Sciatic nerve (tissue), 2 donors: ENCODE results near the gene LMBRD1. TPM values are rescaled to one million over a fixed set of nuclear protein-coding genes. Genes with fewer than 3 reads are reported as not detected.
"Not testable (repeated sequence)": the region's sequence is repeated elsewhere in the genome, so short reads cannot be mapped to it uniquely, and the experiment has no call there.

ENCODE experiments used
- ATAC-seq: fragments of 200-7000 bp; cut with Tn5 transposase; one replicate; pipeline ENCODE4 v1.9.1; 2020; ENCODE audit warnings: mild to moderate bottlenecking, moderate library complexity
- DNase-seq: peaks from one replicate; pipeline ENCODE4 v3.0.0-alpha.2; 2020; ENCODE audit warnings: low spot score
- intact Hi-C: fragments of 100-400 bp; cut with DNase I; formaldehyde crosslinking; loops from one replicate; pipeline ENCODE4 v1.14.2; 2022
- total RNA-seq: library from RNA; stranded (reverse); fragmentation: NEBNext Ultra II Directional; extraction: Animal tissue kit (Norgen Biotek cat#: 25700); gene quantifications from one replicate; pipeline ENCODE4 v1.2.1, GENCODE V29; 2021
- donor health status: DM: no; HTN: no; CAD: no.
- donor health status: DM: no; HTN: no; CAD: no.

Gene LMBRD1
- 95.8 TPM for total RNA-seq

DNA sequence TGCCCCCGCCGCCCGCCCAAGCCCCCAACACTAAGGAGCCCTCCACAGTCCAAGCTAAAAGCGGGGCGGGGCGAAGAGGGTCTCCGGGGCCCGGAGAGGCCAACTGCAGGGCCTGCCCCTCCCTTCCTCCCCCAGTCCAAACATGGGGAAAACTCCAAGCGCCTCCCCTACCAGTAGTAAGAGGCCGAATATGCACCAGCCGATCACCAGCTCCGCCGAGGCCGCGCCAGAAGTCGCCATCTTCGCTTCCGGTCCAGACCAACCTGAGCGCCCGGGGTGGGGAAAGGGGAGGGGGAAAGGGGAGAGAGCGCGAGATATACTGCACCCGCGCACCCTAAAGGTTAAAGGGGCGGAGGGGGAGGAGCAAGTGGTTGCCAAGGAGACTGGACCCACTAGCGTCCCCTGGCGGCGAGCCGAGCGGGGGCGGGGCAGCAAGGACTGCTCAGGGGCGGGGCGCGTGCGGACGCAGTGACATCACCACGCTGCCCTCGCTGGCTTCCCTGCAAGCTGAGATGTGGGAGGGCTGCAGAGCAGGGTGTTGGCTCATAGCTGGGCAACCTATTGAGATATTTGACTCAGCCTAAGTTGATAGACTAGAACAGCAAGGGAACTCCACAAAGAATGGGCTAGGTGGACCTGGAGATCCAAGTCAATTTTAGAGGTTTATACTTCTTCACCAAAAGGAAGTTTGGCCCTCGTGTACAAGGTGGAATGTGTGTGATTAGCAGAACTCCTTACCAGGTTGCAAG is at the start of gene LMBRD1:
LMBRD1 (minus strand) TSS at position 369 of the 749 bp plus-strand sequence; CDS start at position 240, 129 bp downstream.
- peak; percentile 99 for DNase-seq
- intact Hi-C loops: no loop called here
- ATAC-seq: peak; percentile 98

DNA sequence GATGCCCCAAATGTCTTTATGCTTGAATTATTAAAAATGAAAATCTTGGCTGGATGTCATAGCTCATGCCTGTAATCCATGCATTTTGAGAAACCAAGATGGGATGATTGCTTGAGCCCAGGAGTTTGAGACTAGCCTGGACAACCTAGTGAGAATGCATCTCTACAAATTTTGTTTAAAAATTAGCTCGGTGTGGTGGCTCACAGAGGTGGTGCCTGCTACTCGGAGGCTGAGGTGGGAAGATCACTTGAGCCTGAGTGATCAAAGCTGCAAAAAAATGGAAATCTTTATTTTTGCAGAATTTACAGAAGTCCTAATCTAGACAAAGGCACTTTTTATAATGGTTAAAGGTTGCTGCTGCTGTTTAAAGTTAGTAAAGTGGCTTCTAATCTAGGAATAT is 49.5 kb upstream of the LMBRD1 start:
- intact Hi-C loops: no loop called here
- DNase-seq (no peak), ATAC-seq (no peak)

- intact Hi-C loops: no loop called here
- ATAC-seq (no peak), DNase-seq (no peak)
Observed at GRCh38 chr6:69843189-69843588, 46.4 kb upstream of the LMBRD1 start.

DNA sequence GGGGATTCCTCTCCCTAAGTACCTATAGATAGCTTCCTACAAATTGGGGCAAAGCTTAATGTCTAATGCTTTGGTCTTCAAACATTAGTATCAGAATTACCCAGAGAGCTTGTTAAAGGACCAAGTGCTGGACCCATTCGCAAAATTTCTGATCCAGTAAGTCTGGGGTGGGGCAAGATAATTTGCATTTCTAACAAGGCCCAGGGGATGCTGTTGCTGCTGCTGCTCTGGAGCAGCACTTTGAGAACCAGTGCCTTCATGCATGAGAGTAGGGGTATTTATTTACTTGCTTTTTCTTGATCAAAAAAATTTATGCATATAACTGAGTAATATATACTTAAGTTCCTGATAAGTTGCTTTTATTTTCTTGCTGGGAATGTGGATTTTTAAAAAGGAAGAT is 45.1 kb upstream of the LMBRD1 start:
- DNase-seq: no peak
- intact Hi-C loops: no loop called here
- ATAC-seq: no peak

DNA sequence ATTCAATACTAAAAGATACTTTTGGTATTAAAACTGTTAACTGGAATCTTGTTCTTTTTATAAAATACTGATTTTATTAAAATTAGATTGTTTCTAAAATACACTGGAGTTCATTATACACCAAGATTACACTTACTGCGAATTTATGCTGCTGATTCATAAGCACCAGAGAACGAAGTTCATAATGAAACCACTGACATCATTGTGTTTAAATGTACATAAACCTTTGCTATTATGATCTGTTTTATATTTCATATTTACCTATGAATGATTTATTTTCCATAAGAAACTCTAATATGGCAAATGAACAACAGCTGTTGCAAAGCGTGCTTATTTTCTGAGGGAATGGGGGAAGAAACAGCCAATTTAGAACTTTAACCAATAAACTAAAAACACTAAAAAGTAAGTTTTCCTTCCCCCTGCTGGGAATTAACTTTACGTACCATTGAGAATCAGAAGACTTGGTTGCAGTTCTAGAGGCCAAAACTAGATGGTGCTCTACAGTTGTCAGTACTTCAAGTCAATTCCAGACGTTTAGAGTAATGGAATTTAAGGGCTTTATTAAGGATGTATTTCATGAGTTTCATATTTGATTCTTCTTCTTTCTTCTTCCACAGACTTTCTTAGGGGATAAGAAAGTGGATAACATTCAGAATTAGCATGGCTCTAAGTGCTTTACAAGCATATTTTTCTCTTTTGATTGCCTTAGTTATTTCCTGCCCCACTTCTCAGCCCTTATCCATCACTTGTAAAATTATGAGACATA is 38.8 kb upstream of the LMBRD1 start:
- DNase-seq (no peak), ATAC-seq (no peak)
- intact Hi-C loops: no loop called here

- intact Hi-C loops: no loop called here
Observed at GRCh38 chr6:69832558-69832957, 35.7 kb upstream of the LMBRD1 start.

DNA sequence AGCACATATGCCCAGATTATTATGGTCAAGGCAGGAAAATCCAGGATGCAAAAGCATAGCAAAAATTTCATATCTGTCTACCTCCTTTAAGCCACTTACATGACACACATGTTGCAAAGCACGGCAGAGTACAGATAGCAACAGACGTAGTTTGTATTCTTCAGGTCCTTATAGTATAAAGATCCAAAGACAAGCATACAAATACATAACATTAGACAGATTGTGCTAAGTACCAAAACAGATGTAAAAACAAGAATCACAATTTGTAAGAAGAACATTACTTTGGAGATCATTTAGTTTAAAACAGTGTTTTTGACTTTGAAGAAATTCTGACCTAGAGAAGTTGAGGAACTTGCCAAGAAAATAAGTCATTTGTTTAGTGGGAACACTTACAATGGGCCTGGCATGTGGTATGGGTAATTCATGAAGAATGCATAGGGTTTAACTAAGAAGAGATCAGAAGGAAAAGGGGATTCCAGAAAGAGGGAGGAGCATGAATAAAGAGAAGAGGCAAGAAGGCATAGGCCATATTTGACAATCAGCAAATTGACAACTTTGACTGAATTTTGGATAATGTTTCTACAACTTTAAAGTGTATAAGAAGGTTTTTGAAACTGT is 30.6 kb upstream of the LMBRD1 start:
- DNase-seq: no peak

More at GRCh38 chr6:69832558-69832957, 35.7 kb upstream of the LMBRD1 start:
- ATAC-seq (no peak), DNase-seq (no peak)

GRCh38 chr6:69825904-69826303 is 29.1 kb upstream of the LMBRD1 start:
- no peak for DNase-seq
- intact Hi-C loops: no loop called here
- ATAC-seq: no peak

More for the DNA sequence above, 30.6 kb upstream of the LMBRD1 start:
- intact Hi-C loops: no loop called here
- no peak for ATAC-seq

DNA sequence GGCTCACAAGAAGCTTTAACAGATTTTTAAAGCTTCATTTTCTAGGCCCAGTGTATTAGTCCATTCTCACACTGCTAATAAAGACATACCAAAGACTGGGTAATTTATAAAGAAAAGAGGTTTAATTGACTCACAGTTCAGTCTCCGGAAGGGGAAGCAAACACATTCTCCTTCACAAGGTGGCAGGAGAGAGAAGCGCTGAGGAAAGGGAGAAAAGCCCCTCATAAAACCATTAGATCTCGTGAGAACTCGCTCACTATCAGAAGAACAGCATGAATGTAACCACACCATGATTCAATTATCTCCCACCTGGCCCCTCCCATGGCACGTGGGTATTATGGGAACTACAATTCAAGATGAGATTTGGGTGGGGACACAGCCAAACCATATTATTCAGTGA is 27.5 kb upstream of the LMBRD1 start:
- ATAC-seq, DNase-seq, intact Hi-C loops: not testable (repeated sequence)

- no peak for ATAC-seq
- intact Hi-C loops: no loop called here
- no peak for DNase-seq
Observed at GRCh38 chr6:69820438-69820837, 23.6 kb upstream of the LMBRD1 start.

DNA sequence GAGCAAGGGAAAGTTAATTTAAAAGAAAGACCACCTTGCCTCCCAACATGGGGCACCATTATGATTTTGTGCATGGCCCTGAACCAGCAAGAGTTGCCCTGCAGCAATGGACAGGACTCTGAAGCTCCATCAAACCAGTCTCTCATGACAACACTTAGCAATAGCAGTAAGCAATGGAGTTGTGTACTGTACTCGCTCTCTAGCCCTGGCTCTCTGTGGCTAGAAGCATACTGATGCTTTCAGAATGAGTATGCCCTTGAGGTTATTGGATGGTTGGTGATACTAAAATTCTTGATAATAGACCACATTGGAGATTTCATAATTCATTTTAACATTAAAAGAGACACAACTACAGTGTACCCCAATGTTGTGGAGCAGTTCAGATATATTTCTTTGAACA is 23.2 kb upstream of the LMBRD1 start:
- DNase-seq (no peak), ATAC-seq (no peak)
- intact Hi-C loops: no loop called here

DNA sequence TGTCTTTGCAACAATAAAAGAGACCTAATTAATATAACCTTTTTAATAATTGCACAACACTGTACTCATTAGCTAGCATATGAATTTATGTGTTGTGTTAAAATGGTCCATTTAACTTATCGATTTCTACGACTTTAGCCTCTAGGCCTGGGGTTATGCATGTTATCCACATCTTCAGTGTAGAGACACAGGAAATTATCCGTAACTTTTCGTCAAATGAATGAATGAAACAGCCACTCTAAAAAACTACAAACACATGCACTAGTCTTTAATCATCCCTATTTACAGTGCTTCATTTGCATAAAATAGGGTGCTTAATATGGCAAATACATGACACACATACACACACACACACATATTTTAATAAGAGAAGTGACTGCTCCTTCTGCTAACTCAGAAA is 22.3 kb upstream of the LMBRD1 start:
- ATAC-seq (no peak), DNase-seq (no peak)
- intact Hi-C loops: no loop called here

GRCh38 chr6:69818223-69818930 is 21.6 kb upstream of the LMBRD1 start:
- intact Hi-C loops: no loop called here
- ATAC-seq (no peak), DNase-seq (no peak)

GRCh38 chr6:69817358-69817757 is 20.5 kb upstream of the LMBRD1 start:
- intact Hi-C loops: no loop called here
- ATAC-seq (no peak), DNase-seq (no peak)

DNA sequence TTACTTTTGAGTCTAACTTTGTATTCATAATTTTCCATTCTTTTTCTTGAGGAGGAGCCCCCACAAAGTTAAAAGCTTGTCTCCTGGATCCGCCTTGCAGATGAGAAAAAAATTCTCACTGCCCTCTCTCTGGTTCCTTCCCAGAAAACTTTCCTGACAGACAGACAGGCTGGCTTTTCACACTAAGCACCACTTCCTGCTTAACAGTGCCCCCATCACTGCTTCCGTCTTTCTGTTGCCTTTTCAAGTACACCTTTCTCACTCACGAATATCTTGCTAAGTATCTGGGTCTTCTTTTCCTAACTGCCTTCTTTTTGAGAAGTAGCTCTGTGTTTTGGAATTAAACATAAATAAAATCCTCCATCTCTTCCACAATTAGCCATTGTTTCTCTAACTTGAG is 19.8 kb upstream of the LMBRD1 start:
- intact Hi-C loops: no loop called here
- DNase-seq (no peak), ATAC-seq (no peak)

GRCh38 chr6:69816026-69816425 is 19.2 kb upstream of the LMBRD1 start:
- no peak for ATAC-seq
- intact Hi-C loops: no loop called here
- no peak for DNase-seq

GRCh38 chr6:69813508-69813907 is 16.7 kb upstream of the LMBRD1 start:
- intact Hi-C loops: no loop called here
- peak; percentile 58 for ATAC-seq
- no peak for DNase-seq

GRCh38 chr6:69812746-69813427 is 16.1 kb upstream of the LMBRD1 start:
- intact Hi-C loops: no loop called here
- DNase-seq (no peak), ATAC-seq (no peak)

GRCh38 chr6:69802995-69803394 is 6.2 kb upstream of the LMBRD1 start:
- ATAC-seq (no peak), DNase-seq (no peak)
- intact Hi-C loops: no loop called here
